GM19099 (cell line): ENCODE results near the gene ICOSLG.

Experiments used
- POLR2A ChIP-seq: IDR thresholded peaks from 3 replicates; pipeline ENCODE4 v1.6.1; 2011; ENCODE audit warnings: low read depth; ENCODE audit not compliant: insufficient read length; ENCODE audit errors: extremely low read depth

The ICOSLG gene

DNA sequence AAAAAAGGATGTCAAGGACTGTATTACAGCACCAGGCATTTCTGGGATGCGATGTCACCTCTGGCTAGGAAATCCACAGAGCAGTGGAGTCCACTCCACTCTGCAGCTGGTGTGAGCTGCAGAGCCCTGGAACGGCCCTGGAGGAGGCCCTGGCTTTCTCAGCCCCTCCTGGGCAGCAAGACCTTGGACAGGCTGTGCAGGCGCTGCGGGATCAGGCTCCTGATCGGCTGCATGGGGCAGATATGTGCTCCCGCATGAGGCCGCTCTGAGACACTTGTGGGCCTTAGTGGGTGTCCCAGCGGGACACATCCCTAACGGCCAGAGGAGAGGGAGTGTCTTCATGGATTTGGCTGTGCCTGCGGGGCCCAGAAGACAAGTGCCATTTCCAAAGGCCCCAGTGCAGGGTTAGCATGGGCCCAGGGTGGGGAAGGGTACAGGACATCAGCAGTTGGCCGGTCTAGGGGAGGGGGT is 14.8 kb upstream of the ICOSLG start:
- TF ChIP-seq POLR2A, result no peak

DNA sequence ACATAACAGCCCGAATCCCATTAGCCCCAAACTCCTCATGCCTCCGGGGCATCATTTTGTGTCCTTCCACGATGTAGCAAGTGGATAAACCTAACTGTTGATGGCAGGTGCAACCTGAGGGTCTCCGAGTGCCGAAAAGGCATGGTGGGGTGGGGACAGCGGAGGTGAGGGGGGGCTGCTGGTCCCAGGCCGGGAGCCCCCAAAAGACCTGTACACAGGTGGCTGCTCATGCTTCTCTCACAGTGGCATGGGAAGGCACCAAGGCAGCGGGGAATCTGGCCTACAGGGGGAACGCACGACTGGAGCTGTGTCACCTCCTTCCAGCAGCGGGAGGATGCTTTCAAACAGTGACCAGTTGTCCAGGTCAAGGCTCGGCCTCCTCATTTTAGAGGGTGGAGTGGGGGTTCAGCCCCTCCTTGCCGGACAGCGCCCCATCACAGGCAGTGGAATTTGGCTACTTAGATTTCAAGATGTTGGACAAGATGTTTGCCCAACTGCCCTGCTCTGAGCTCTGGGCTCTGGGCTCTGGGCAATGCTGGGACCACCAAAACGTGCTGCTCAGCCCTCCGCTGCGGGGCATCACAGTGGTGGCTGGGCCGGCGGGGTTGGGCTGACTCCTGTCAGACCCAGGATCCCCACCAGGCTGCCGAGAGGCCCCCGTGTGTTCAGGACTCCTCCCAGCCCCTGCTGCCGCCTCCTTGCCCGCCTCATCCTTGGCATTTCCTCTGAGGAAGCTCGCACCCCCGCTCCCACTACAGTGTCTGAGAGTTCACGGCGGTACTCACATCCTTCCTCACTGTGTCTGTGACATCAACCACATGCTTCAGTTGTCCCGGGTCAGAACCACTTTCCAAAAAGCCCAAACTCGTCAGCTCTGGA is 13.3 kb upstream of the ICOSLG start:
- TF ChIP-seq POLR2A, result no peak

DNA sequence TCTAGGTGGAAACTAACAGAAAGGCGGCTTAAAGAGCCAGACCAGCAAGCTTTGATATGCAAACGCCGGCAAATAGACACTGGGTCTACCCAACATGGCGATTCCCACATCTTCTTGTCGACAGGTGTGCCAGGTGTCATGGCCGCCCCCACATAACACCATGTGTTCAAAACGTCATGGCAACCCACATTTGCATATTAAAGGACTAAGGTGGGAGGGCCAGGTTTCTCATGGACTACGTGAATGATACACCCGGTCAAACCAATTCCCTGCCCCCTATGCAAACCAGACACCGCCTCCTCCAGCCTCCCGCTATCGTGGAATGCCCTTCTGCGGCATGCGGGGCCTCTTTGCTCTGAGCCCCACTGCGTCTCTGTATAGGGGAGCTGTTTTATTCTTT is 41.3 kb downstream of the ICOSLG start:
- TF ChIP-seq POLR2A, result no peak
